Retinal pigment epithelial cell (primary cell): ENCODE results near the gene FBXO27.
A peak's percentile ranks its signal among the peaks of the same experiment; 100 is the strongest.

Source experiments
- DNase-seq: peaks from one replicate; pipeline ENCODE4 v3.0.0-alpha.2; 2010; ENCODE audit warnings: low read depth
- H3K4me3 ChIP-seq: 2 replicates; pipeline ENCODE4 v1.5.1; 2011; ENCODE audit warnings: mild to moderate bottlenecking, low read length, control low read depth, moderate library complexity
- TF ChIP-seq, protein P1 (sequence below): conservative IDR thresholded peaks from 2 replicates; pipeline ENCODE4 v1.5.1; 2011; ENCODE audit warnings: low read depth, low read length, control low read depth, inconsistent platforms

The FBXO27 gene

GRCh38 chr19:39045506-39045905, 13.2 kb upstream of the FBXO27 start:
- no peak overlapping the region for H3K4me3 ChIP-seq
- TF ChIP-seq, protein P1, sequence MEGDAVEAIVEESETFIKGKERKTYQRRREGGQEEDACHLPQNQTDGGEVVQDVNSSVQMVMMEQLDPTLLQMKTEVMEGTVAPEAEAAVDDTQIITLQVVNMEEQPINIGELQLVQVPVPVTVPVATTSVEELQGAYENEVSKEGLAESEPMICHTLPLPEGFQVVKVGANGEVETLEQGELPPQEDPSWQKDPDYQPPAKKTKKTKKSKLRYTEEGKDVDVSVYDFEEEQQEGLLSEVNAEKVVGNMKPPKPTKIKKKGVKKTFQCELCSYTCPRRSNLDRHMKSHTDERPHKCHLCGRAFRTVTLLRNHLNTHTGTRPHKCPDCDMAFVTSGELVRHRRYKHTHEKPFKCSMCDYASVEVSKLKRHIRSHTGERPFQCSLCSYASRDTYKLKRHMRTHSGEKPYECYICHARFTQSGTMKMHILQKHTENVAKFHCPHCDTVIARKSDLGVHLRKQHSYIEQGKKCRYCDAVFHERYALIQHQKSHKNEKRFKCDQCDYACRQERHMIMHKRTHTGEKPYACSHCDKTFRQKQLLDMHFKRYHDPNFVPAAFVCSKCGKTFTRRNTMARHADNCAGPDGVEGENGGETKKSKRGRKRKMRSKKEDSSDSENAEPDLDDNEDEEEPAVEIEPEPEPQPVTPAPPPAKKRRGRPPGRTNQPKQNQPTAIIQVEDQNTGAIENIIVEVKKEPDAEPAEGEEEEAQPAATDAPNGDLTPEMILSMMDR: no peak
- no peak for DNase-seq

DNA sequence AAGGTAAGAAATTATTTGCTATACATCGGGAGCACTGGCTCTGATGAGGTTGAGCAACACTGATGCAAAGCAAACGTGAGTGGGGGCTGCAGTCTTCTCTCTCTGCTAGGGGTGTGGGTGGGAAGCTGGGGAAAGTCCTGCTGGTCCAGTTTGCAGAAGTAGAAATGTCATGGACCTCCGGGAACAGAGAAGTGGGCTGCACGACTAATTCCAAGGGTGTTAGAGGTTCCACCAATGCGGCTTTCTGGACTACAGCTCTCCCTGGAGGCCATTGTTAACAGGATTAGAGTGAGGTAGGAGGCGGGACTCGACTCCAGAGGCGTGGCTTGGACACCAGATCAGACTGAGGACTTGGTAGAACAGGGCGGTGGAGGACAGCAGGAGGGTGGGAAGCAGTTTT, 5.7 kb upstream of the FBXO27 start:
- no peak for DNase-seq
- H3K4me3 ChIP-seq: peak overlapping the region; percentile 2
- TF ChIP-seq, protein P1: peak; percentile 39

GRCh38 chr19:39037194-39037593, 4.8 kb upstream of the FBXO27 start:
- H3K4me3 ChIP-seq: no peak overlapping the region
- DNase-seq: no peak
- TF ChIP-seq, protein P1: no peak

DNA sequence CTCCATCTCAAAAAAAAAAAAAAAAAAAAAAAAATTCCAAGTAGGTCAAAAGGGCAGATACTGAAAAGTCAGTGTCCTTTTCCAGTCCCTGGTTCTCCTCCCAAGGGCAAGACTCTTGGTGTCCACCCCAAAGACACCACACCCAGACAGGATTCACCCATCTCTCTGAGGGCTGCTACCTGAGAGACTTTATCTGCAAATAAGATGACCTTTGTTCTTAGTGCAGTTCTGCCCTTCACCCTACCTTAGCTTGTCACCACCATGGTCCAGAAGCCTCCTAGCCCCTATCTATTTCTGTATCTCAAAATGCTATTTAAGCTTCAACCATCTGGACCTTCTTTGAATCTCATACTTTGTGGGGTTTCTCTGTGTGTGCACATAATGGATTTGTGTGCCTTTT, 4.2 kb upstream of the FBXO27 start:
- TF ChIP-seq, protein P1: no peak
- DNase-seq: no peak
- H3K4me3 ChIP-seq: no peak overlapping the region

- TF ChIP-seq, protein P1: no peak
- DNase-seq: peak; percentile 81
- peak overlapping the region; percentile 64 for H3K4me3 ChIP-seq
Measured at GRCh38 chr19:39031368-39032062, 834 bp downstream of the FBXO27 start.

GRCh38 chr19:39030854-39031367, 1.4 kb downstream of the FBXO27 start:
- DNase-seq: no peak
- peak overlapping the region; percentile 64 for H3K4me3 ChIP-seq
- TF ChIP-seq, protein P1: no peak
